H9 (cell line): Measurements from ENCODE around the gene SREBF2. TPM values are rescaled to one million over a fixed set of nuclear protein-coding genes. Genes with fewer than 3 reads are reported as not detected.
"Not testable (repeated sequence)": the region's sequence is repeated elsewhere in the genome, so short reads cannot be mapped to it uniquely, and the experiment has no call there.

Source experiments
- DNase-seq: peaks from one replicate; pipeline ENCODE4 v3.0.0-alpha.2; 2017
- H2AFZ ChIP-seq: one replicate; pipeline ENCODE4 v1.6.1; 2013; ENCODE audit warnings: mild to moderate bottlenecking, low read length, control low read depth, moderate library complexity
- H2AK5ac ChIP-seq: 2 replicates; pipeline ENCODE4 v1.6.1; 2013; ENCODE audit warnings: low read length, control low read depth, mixed read lengths; ENCODE audit not compliant: insufficient read length
- H2BK120ac ChIP-seq: one replicate; pipeline ENCODE4 v1.6.1; 2013; ENCODE audit warnings: low read depth, mild to moderate bottlenecking, low read length, control low read depth, inconsistent platforms; ENCODE audit not compliant: poor library complexity, severe bottlenecking
- H2BK12ac ChIP-seq: 2 replicates; pipeline ENCODE4 v1.6.1; 2013; ENCODE audit warnings: low read length, control low read depth, mixed read lengths, low read depth; ENCODE audit not compliant: insufficient read length
- H2BK15ac ChIP-seq: 2 replicates; pipeline ENCODE4 v1.6.1; 2013; ENCODE audit warnings: low read depth, low read length, control low read depth
- H2BK20ac ChIP-seq: one replicate; pipeline ENCODE4 v1.6.1; 2013; ENCODE audit warnings: low read depth, mild to moderate bottlenecking, low read length, control low read depth, inconsistent platforms; ENCODE audit not compliant: poor library complexity, severe bottlenecking
- H2BK5ac ChIP-seq: 2 replicates; pipeline ENCODE4 v1.6.1; 2013; ENCODE audit warnings: low read length, control low read depth, mixed read lengths; ENCODE audit not compliant: insufficient read length
- H3K14ac ChIP-seq: 2 replicates; pipeline ENCODE4 v1.6.1; 2013; ENCODE audit warnings: low read length, control low read depth; ENCODE audit not compliant: insufficient read depth
- H3K18ac ChIP-seq: 2 replicates; pipeline ENCODE4 v1.6.1; 2013; ENCODE audit warnings: low read depth, mild to moderate bottlenecking, mixed read lengths, low read length, control low read depth; ENCODE audit not compliant: insufficient read length
- H3K23ac ChIP-seq: 2 replicates; pipeline ENCODE4 v1.6.1; 2013; ENCODE audit warnings: low read length, control low read depth, mixed read lengths, low read depth; ENCODE audit not compliant: insufficient read length
- H3K23me2 ChIP-seq: 2 replicates; pipeline ENCODE4 v1.6.1; 2013; ENCODE audit warnings: low read depth, mild to moderate bottlenecking, mixed read lengths, low read length, control low read depth; ENCODE audit not compliant: insufficient read length, poor library complexity, severe bottlenecking
- H3K27ac ChIP-seq: 2 replicates; pipeline ENCODE4 v1.5.1; 2013; ENCODE audit warnings: low read length, control low read depth, mixed read lengths, low read depth; ENCODE audit not compliant: insufficient read length
- H3K27me3 ChIP-seq: 2 replicates; pipeline ENCODE4 v1.6.1; 2013; ENCODE audit warnings: low read length, control low read depth, inconsistent platforms; ENCODE audit not compliant: insufficient read depth
- H3K4ac ChIP-seq: 2 replicates; pipeline ENCODE4 v1.6.1; 2013; ENCODE audit warnings: low read depth, mild to moderate bottlenecking, control low read depth, inconsistent platforms, low read length, moderate library complexity
- H3K4me1 ChIP-seq: 2 replicates; pipeline ENCODE4 v1.6.1; 2013; ENCODE audit warnings: low read length, control low read depth, inconsistent platforms; ENCODE audit not compliant: insufficient read depth
- H3K4me2 ChIP-seq: 2 replicates; pipeline ENCODE4 v1.6.1; 2013; ENCODE audit warnings: low read length, control low read depth, mixed read lengths; ENCODE audit not compliant: insufficient read length, insufficient read depth
- H3K56ac ChIP-seq: 2 replicates; pipeline ENCODE4 v1.6.1; 2013; ENCODE audit warnings: low read depth, mild to moderate bottlenecking, mixed read lengths, low read length, control low read depth; ENCODE audit not compliant: insufficient read length
- H3K79me1 ChIP-seq: 2 replicates; pipeline ENCODE4 v1.6.1; 2013; ENCODE audit warnings: low read depth, mild to moderate bottlenecking, moderate library complexity, low read length, control low read depth, inconsistent platforms; ENCODE audit not compliant: insufficient read depth, poor library complexity, severe bottlenecking
- H3K79me2 ChIP-seq: 2 replicates; pipeline ENCODE4 v1.6.1; 2013; ENCODE audit warnings: low read length, control low read depth, inconsistent platforms; ENCODE audit not compliant: insufficient read depth
- H3K9ac ChIP-seq: 2 replicates; pipeline ENCODE4 v1.6.1; 2013; ENCODE audit warnings: low read length, control low read depth, mixed read lengths; ENCODE audit not compliant: insufficient read length; ENCODE audit errors: extremely low read depth
- H3K9me3 ChIP-seq: one replicate; pipeline ENCODE4 v1.6.1; 2013; ENCODE audit warnings: low read depth, low read length, inconsistent platforms; ENCODE audit not compliant: control insufficient read depth
- H3T11ph ChIP-seq: one replicate; pipeline ENCODE4 v1.6.1; 2013; ENCODE audit warnings: mild to moderate bottlenecking, low read length, control low read depth, inconsistent platforms
- H4K20me1 ChIP-seq: one replicate; pipeline ENCODE4 v1.6.1; 2013; ENCODE audit not compliant: control insufficient read depth, insufficient read length, insufficient read depth
- H4K5ac ChIP-seq: 2 replicates; pipeline ENCODE4 v1.6.1; 2013; ENCODE audit warnings: low read depth, mild to moderate bottlenecking, mixed read lengths, low read length, control low read depth; ENCODE audit not compliant: insufficient read length
- H4K8ac ChIP-seq: replicated peaks from 2 replicates; pipeline ENCODE4 v1.6.1; 2013; ENCODE audit warnings: low read length, control low read depth, mixed read lengths, low read depth; ENCODE audit not compliant: insufficient read length
- H4K91ac ChIP-seq: 2 replicates; pipeline ENCODE4 v1.6.1; 2013; ENCODE audit warnings: low read depth, mild to moderate bottlenecking, moderate library complexity, mixed read lengths, low read length, control low read depth; ENCODE audit not compliant: insufficient read length
- H3K27ac Mint-ChIP-seq, 3 experiments: 2 replicates in 2 of 3; 3 replicates in 1 of 3; pipeline ENCODE4 v1.8.0; 2020 to 2021; ENCODE audit warnings: mixed read lengths in 3 of 3, mild to moderate bottlenecking in 1 of 3, moderate library complexity in 1 of 3
- H3K27me3 Mint-ChIP-seq: 2 replicates; pipeline ENCODE4 v1.8.0; 2021; ENCODE audit warnings: low read depth, mild to moderate bottlenecking, moderate library complexity, mixed read lengths
- H3K36me3 Mint-ChIP-seq, 3 experiments: 2 replicates in 2 of 3; 3 replicates in 1 of 3; pipeline ENCODE4 v1.8.0; 2020 to 2021; ENCODE audit warnings: low read depth in 3 of 3, mixed read lengths in 3 of 3; ENCODE audit not compliant: insufficient read depth in 1 of 3
- H3K4me1 Mint-ChIP-seq, 2 experiments: 2 replicates each; pipeline ENCODE4 v1.8.0; 2020; ENCODE audit warnings: mixed read lengths in 2 of 2
- H3K4me3 Mint-ChIP-seq, 2 experiments: 2 replicates in 1 of 2; 3 replicates in 1 of 2; pipeline ENCODE4 v1.8.0; 2020 to 2021; ENCODE audit warnings: mild to moderate bottlenecking in 2 of 2, mixed read lengths in 2 of 2, moderate library complexity in 1 of 2
- H3K9me3 Mint-ChIP-seq, 2 experiments: 2 replicates in 1 of 2; 3 replicates in 1 of 2; pipeline ENCODE4 v1.8.0; 2020; ENCODE audit warnings: mild to moderate bottlenecking in 2 of 2, mixed read lengths in 2 of 2, moderate library complexity in 1 of 2
- CTCF ChIP-seq: fragments of 200-600 bp; sonication (generic); conservative IDR thresholded peaks from 3 replicates; pipeline ENCODE4 v1.8.0; 2021; ENCODE audit warnings: antibody characterized with exemption, mild to moderate bottlenecking
- WGBS: extraction: QIAGEN DNeasy Blood & Tissue Kit; methylation state at CpG from one replicate; pipeline ENCODE4 v1.1.7; 2013; ENCODE audit warnings: missing lambda C conversion rate, low lambda C conversion rate, mixed read lengths; ENCODE audit not compliant: insufficient read length; ENCODE audit errors: extremely low coverage; 5-methylcytosine and 5-hydroxymethylcytosine counted together
- total RNA-seq: library from RNA; stranded (reverse); gene quantifications from 2 replicates; pipeline ENCODE4 v1.2.1, GENCODE V29; 2021

SREBF2 gene
- total RNA-seq, 1 experiment from 2014 or later = 146 TPM

DNA sequence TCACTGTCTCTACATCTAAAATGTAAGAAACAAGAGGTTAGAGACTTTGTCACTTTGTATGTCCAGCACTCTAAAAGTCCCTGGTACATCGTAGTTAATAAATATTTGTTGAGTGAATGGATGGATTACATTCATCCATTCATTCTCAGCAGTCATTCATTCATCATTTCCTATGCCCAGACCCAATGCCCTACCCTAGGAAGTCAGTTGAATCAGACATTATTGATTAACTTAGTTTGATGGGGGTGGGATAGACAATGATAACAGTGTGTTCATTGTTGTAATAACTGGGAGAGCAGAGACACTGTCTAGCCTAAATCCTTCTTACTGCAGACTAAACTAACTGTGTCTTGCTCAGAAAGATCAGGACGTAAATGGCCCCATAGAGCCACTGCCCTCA lies 115.2 kb downstream of the SREBF2 start:
- Mint-ChIP-seq H3K36me3 (peaks cover 20 to 26% (median 24%) of the 10 kb centered on the region in 3 experiments; a peak in 6 of 7 replicates), H3K9me3 (no peaks in the 10 kb centered on the region), H3K27me3 (peaks cover 1% of the 10 kb centered on the region), H3K27ac (no peak overlapping the region), H3K4me1 (peaks cover 24 to 48% of the 10 kb centered on the region in 2 experiments), H3K4me3 (no peak overlapping the region)
- no peak overlapping the region for H4K5ac ChIP-seq
- H3K18ac ChIP-seq = no peak overlapping the region
- H3K14ac ChIP-seq = no peak overlapping the region
- H3K9ac ChIP-seq = no peak overlapping the region
- no peak overlapping the region for H4K91ac ChIP-seq
- H3K4me1 ChIP-seq = peaks cover 3% of the 10 kb centered on the region; the same call in 1 of the 2 replicates
- no peak for DNase-seq
- H3K79me2 ChIP-seq = no peaks in the 10 kb centered on the region; the same call in 1 of the 2 replicates
- H4K8ac ChIP-seq = no peak overlapping the region
- no peak overlapping the region for H2BK15ac ChIP-seq
- no peak overlapping the region for H3K23ac ChIP-seq
- H2BK5ac ChIP-seq = no peak overlapping the region
- WGBS = no CpG with 5 or more reads among the region's 2 CpGs
- no peaks in the 10 kb centered on the region for H4K20me1 ChIP-seq
- H3K23me2 ChIP-seq = peaks cover 9% of the 10 kb centered on the region
- H3K79me1 ChIP-seq = no peaks in the 10 kb centered on the region
- no peak overlapping the region for H3K4me2 ChIP-seq
- no peak overlapping the region for H2BK12ac ChIP-seq
- no peak overlapping the region for H2AK5ac ChIP-seq
- no peak overlapping the region for H2AFZ ChIP-seq
- no peak for TF ChIP-seq CTCF
- H2BK20ac ChIP-seq = no peak overlapping the region
- no peak overlapping the region for H3K4ac ChIP-seq
- no peak overlapping the region for H3T11ph ChIP-seq
- no peaks in the 10 kb centered on the region for H3K9me3 ChIP-seq
- H3K27ac ChIP-seq = no peak overlapping the region
- H2BK120ac ChIP-seq = no peak overlapping the region
- no peak overlapping the region for H3K56ac ChIP-seq
- H3K27me3 ChIP-seq = no peaks in the 10 kb centered on the region

DNA sequence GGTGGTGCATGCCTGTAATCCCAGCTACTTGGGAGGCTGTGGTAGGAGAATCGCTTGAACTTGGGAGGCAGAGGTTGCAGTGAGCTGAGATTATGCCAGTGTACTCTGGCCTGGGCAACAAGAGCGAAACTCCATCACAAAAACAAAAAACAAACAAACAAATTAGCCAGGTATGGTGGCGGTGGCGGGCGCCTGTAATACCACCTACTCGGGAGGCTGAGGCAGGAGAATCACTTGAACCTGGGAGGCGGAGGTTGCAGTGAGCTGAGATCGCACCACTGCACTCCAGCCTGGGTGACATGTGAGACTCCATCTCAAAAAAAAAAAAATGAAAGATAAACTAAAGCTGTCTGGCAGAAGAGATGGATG lies 116.0 kb downstream of the SREBF2 start:
- H2BK20ac ChIP-seq, H3K27me3 ChIP-seq, H2BK5ac ChIP-seq, H3K27ac Mint-ChIP-seq, H3K4me1 ChIP-seq, H4K91ac ChIP-seq, H3K4ac ChIP-seq, H3K79me2 ChIP-seq, H3K9me3 Mint-ChIP-seq, H2AFZ ChIP-seq, H3K4me3 Mint-ChIP-seq, H3K23ac ChIP-seq, H3K4me2 ChIP-seq, H2BK12ac ChIP-seq, H3K56ac ChIP-seq, H3K79me1 ChIP-seq, H4K8ac ChIP-seq, H4K20me1 ChIP-seq, DNase-seq, H3K27me3 Mint-ChIP-seq, H2AK5ac ChIP-seq, H3K18ac ChIP-seq, H3K9me3 ChIP-seq, H2BK15ac ChIP-seq, H3K9ac ChIP-seq, H3K23me2 ChIP-seq, H3K27ac ChIP-seq, H3K14ac ChIP-seq, H4K5ac ChIP-seq, H3T11ph ChIP-seq, H2BK120ac ChIP-seq: not testable (repeated sequence)
- Mint-ChIP-seq H3K4me1 (peaks cover 22 to 48% of the 10 kb centered on the region in 2 experiments), H3K36me3 (peaks cover 13 to 18% (median 16%) of the 10 kb centered on the region in 3 experiments; a peak in 6 of 7 replicates)
- WGBS = no CpG with 5 or more reads among the region's 8 CpGs
